ENCODE data around the gene TPGS2. TPM values are rescaled to one million over a fixed set of nuclear protein-coding genes. Genes with fewer than 3 reads are reported as not detected.
A peak's percentile ranks its signal among the peaks of the same experiment; 100 is the strongest.

The TPGS2 gene
- total RNA-seq, 1 experiment from 2014 or later: 62.6 TPM

GRCh38 chr18:36756242-36756641, 72.6 kb downstream of the TPGS2 start:
- H3K27me3 ChIP-seq (ENCODE audit: insufficient read depth, low read depth): no peaks in the 10 kb centered on the region
- CTCF ChIA-PET: interaction anchor here (1.0 kb wide), 1 partner anchor 65 kb away, joined by 4 read pairs; no protein-coding TSS in a partner anchor
- H3K27ac ChIP-seq: no peak overlapping the region

GRCh38 chr18:36752929-36753865, 75.6 kb downstream of the TPGS2 start:
- H4K20me1 ChIP-seq (ENCODE audit: insufficient read depth): no peaks in the 10 kb centered on the region
- intact Hi-C loops (cut with micrococcal nuclease; ENCODE audit: unreplicated experiment): loop anchor here (10.0 kb wide), 1 partner anchor 458 kb away; the partner anchor contains the start of gene FHOD3
- no peak overlapping the region for H2AFZ ChIP-seq
- DNase-seq: no peak
- H3K36me3 ChIP-seq (ENCODE audit: low read depth): no peaks in the 10 kb centered on the region
- POLR2A ChIA-PET (ENCODE audit: unreplicated experiment): interaction anchor here (0.8 kb wide), 1 partner anchor 41 kb away, joined by 5 read pairs; no protein-coding TSS in a partner anchor
- no peak overlapping the region for H3K27ac ChIP-seq
- H3F3A ChIP-seq (ENCODE audit: insufficient read depth, low read depth): no peaks in the 10 kb centered on the region
- TF ChIP-seq CTCF (conservative IDR thresholded peaks at IDR 0.05) (no peak), EZH2 (IDR thresholded peaks at IDR 0.05; ENCODE audit: low read depth) (no peak)
- no peaks in the 10 kb centered on the region for H3K27me3 ChIP-seq (ENCODE audit: insufficient read depth, low read depth)
- no TSS peak for BruUV-seq (replicated peaks)
- CTCF ChIA-PET: no interaction called here
- no peaks in the 10 kb centered on the region for H3K9me3 ChIP-seq (ENCODE audit: insufficient read depth, low read depth)
- H3K4me1 ChIP-seq (replicated peaks; ENCODE audit: insufficient read depth): peaks cover 7% of the 10 kb centered on the region; the same call in 1 of the 2 replicates
- no peaks in the 10 kb centered on the region for H3K79me2 ChIP-seq (ENCODE audit: low read depth)
- H3K4me3 ChIP-seq: no peak overlapping the region
- H3K9me2 ChIP-seq (ENCODE audit: insufficient read depth): no peaks in the 10 kb centered on the region
- H3K4me2 ChIP-seq: no peak overlapping the region

More at GRCh38 chr18:36756242-36756641, 72.6 kb downstream of the TPGS2 start:
- Histone ChIP-seq H3K4me3 (no peak overlapping the region), H3K36me3 (ENCODE audit: low read depth) (no peaks in the 10 kb centered on the region), H3K79me2 (ENCODE audit: low read depth) (no peaks in the 10 kb centered on the region), H3K9me3 (ENCODE audit: insufficient read depth, low read depth) (no peaks in the 10 kb centered on the region), H3K4me2 (no peak overlapping the region), H4K20me1 (ENCODE audit: insufficient read depth) (no peaks in the 10 kb centered on the region), H3K4me1 (replicated peaks; ENCODE audit: insufficient read depth) (peaks cover 7% of the 10 kb centered on the region; the same call in 1 of the 2 replicates), H2AFZ (no peak overlapping the region), H3F3A (ENCODE audit: insufficient read depth, low read depth) (no peaks in the 10 kb centered on the region), H3K9me2 (ENCODE audit: insufficient read depth) (no peaks in the 10 kb centered on the region)
- intact Hi-C loops (cut with micrococcal nuclease; ENCODE audit: unreplicated experiment): loop anchor here (2.0 to 10.0 kb wide), 4 partner anchors 67 to 659 kb away; partner anchors contain the start of gene FHOD3
- DNase-seq: peak; percentile 19 to 49
- POLR2A ChIA-PET (ENCODE audit: unreplicated experiment): no interaction called here
- no peak for TF ChIP-seq CTCF (conservative IDR thresholded peaks at IDR 0.05)
- TF ChIP-seq EZH2 (IDR thresholded peaks at IDR 0.05; ENCODE audit: low read depth): no peak
- no TSS peak for BruUV-seq (replicated peaks)

GRCh38 chr18:36745219-36745975, 83.4 kb downstream of the TPGS2 start:
- intact Hi-C loops (cut with micrococcal nuclease; ENCODE audit: unreplicated experiment): no loop called here
- H3K4me3 ChIP-seq: no peak overlapping the region
- no TSS peak for BruUV-seq (replicated peaks)
- H4K20me1 ChIP-seq (ENCODE audit: insufficient read depth): no peaks in the 10 kb centered on the region
- no peaks in the 10 kb centered on the region for H3K9me3 ChIP-seq (ENCODE audit: insufficient read depth, low read depth)
- ChIA-PET CTCF (no interaction called here), POLR2A (ENCODE audit: unreplicated experiment) (no interaction called here)
- no peaks in the 10 kb centered on the region for H3F3A ChIP-seq (ENCODE audit: insufficient read depth, low read depth)
- no peaks in the 10 kb centered on the region for H3K27me3 ChIP-seq (ENCODE audit: insufficient read depth, low read depth)
- no peaks in the 10 kb centered on the region for H3K9me2 ChIP-seq (ENCODE audit: insufficient read depth)
- no peaks in the 10 kb centered on the region for H3K79me2 ChIP-seq (ENCODE audit: low read depth)
- no peaks in the 10 kb centered on the region for H3K4me1 ChIP-seq (replicated peaks; ENCODE audit: insufficient read depth)
- no peak overlapping the region for H2AFZ ChIP-seq
- H3K36me3 ChIP-seq (ENCODE audit: low read depth): no peaks in the 10 kb centered on the region
- H3K4me2 ChIP-seq: no peak overlapping the region
- no peak for DNase-seq
- TF ChIP-seq CTCF (conservative IDR thresholded peaks at IDR 0.05) (no peak), EZH2 (IDR thresholded peaks at IDR 0.05; ENCODE audit: low read depth) (no peak)
- no peak overlapping the region for H3K27ac ChIP-seq

All from PC-9 (cell line).